NCI-H2029 (cell line): Measurements from ENCODE around the gene COL28A1.
"Not testable (repeated sequence)": the region's sequence is repeated elsewhere in the genome, so short reads cannot be mapped to it uniquely, and the experiment has no call there.

Source experiments
- DNase-seq: peaks from one replicate; lab custom pipeline; 2025; lab: John Stamatoyannopoulos, UW

Gene COL28A1

DNA sequence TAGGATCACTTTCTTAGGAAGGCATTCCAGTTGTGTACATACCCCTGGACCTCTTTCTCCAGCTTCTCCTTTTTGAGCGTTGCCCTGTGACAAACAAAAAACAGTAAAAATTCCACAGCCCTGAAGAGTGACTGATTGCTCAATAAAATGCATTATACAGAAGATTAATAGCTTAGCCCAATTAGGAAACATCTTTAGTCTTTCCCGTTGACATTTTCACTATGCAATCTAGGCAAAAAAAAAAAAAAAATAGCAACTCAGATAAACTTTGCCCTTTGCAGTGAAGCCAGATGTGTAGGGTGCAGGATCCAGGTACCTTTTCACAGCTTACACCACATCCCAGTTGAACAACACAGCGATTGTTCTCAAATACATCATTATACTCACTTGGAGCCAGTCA lies 17.9 kb downstream of the COL28A1 start:
- no peak for DNase-seq

DNA sequence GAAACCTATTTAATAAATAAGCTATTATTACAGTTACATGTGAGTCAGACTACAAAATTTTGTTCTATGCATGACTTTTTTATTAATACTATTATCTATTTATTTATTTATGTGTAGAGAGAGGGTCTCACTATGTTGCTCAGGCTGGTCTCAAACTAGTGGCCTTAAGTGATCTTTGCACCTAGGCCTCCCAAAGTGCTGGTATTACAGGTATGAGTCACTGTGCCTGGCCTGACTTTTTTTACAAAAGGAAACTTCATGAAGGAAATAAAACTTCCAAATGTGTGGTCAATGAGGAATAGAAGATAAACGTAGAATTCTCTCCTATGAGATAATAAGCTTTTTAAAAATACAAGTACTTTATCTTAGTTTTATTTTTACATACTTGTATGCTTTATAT lies 19.0 kb downstream of the COL28A1 start:
- no peak for DNase-seq

DNA sequence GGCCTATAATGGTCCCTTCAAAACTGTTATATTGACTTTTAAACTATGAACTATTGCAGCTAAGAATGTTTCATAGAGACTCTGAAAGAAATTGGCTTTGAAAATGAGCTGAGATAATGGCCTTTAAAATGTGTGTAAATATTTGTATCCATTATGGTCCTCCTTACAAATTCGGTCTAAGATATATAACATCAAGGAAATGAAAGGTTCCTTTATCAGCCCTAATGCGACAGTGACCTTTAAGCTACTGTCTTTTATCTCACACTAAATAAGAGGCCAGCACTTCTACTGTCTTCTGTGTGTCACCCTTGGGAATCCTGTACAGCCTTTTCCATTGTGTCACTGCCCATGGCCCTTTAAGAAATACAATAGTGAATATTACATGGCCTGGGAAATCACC lies 19.5 kb downstream of the COL28A1 start:
- no peak for DNase-seq

GRCh38 chr7:7512861-7513597 lies 22.6 kb downstream of the COL28A1 start:
- DNase-seq = no peak

DNA sequence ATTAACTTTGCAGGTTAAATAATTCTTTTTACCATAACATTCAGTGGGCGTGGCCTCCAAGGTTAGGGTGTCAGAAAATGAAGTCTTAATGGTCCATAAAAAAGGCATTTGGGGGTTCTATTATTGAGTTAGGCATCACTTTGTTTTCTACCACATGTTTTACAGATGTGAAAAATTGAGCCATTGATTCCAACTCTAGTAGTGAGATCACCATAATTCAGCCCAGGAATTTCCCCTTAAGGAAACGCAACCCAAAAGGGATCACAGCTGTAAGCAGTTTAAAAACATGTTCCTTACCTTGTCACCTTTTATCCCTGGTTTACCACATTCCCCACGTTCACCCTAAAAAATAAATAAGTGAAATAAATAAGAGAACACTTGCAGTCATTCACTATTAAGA lies 24.9 kb downstream of the COL28A1 start:
- no peak for DNase-seq

DNA sequence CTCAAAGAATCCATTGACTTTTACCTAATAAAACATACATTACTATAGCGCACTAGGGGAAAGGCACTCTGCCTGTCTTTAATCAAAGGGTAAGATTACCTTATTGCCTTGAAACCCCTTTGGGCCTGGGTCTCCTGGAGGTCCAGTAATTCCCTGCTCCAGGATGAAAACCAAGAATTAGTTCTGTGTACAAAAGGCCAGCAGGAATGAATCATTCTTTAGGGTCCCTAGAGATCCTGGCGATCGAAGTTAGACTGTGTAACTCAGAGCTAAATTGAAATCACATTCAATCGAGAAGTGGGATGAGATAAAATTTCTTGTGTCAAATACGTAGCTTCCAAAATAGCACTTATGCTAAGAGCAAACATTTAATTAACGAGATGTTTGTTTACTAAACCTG lies 29.8 kb downstream of the COL28A1 start:
- DNase-seq = no peak

GRCh38 chr7:7504910-7505704 lies 30.6 kb downstream of the COL28A1 start:
- no peak for DNase-seq

DNA sequence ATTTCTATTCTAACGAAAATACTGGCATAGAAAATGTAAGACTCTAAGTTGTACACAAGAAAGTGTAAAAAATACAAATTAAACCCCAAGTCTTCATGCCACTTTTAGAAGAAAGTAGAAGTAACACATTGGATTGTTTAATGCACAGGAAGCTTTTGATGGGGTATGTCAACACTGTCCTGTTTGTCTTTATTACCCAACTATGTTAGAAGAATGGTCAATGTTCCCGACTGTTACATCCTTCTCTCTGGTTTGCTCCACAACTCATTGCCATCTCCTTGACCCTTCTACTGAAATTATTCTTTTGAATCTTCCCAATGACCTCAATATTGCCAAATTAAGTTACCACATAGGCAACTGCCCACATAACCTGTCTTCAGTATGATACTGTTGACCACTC lies 35.8 kb downstream of the COL28A1 start:
- no peak for DNase-seq

- DNase-seq = no peak
These were observed 36.8 kb downstream of the COL28A1 start for GRCh38 chr7:7498856-7499255.

GRCh38 chr7:7496311-7496710 lies 39.4 kb downstream of the COL28A1 start:
- DNase-seq = no peak

DNA sequence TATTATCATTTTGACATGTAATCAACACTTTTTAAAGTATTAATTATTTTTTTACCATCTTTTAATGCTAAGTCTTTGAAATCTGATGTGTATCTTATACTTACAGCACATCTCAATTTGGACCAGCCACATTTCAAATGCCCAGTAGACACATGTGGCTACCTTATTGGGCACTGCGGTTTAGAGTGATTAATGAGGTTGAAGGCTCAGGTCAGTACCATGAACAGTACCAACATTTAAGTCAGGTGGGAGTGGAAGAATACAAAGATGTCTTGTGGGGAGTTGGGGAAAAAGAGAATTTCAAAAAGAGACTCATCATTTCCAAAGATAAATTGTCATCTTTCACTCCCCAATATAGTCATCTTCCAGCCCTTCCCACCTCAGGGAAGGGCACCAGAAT lies 40.5 kb downstream of the COL28A1 start:
- DNase-seq = no peak

DNA sequence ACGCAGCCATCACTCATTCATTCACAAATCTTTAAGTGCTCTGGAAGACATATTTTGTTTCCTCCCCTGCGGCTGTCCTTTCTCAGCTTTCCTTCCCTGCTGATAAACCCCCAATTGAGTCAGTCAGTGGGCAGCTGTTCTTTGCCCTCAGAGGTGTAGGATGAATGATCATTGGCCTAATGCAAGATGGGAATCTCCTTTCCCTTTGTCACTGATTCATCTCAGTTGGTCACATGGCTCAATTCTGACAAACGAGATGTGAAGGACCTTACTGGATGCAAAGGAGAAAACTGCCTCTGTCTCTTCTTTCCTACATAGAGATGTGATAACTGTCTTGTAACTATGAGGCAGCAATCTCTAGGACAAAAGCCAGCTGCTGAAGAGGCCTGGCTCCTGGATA lies 44.6 kb downstream of the COL28A1 start:
- no peak for DNase-seq

DNA sequence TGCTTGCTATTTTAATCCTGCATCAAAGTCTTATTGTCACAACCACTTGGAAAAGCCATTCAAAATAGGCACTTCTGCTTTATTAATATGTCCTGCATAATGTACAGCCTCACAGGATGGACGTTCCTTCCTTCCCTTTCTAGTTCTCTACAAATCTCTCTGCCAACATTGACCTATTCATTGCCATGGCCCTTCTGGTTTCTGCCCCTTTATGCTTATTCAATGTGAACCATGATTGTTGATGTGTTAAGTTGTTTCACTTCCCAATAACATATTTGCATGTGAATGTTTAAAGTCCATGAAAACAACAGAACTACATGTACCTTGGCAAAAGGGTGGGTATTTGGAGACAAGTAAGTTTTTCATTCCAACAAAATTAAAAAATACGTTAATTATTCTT lies 45.7 kb downstream of the COL28A1 start:
- no peak for DNase-seq

DNA sequence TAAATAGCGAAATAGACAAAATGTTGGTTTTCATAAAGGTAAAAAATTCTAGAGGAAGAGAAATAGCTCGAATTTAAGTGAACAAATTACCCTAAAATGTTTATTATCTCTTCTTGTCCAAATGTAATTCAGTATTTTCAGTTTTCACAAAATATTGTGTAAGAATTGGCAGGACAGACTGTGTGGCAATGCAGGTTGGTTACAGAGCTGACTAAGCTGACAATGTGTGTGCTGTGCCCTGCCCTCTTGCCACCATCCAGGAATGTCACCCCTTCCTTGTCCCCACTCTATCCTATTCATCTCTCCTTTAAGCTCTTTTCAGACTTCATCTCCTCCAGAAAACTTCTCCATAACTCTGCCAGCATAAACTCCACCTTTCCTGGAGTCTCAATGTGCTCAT lies 46.1 kb downstream of the COL28A1 start:
- no peak for DNase-seq

DNA sequence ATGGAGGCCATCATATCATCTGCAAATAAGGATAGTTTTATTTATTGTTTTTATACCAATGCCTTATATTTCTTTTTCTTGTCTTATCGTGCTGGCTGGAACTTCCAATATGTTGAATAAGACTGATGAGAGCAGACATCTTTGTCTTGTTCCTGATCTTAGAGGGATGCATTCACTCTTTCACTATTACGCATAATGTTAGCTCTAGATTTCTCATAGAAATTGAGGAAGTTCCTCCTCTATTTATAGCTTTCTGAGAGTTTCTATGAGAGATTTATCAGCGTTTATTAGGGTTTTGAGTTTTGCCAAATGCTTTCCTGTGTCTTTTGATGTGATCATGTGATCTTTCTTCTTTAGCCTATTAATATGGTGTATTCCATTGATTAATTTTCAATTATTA lies 49.3 kb downstream of the COL28A1 start:
- no peak for DNase-seq

GRCh38 chr7:7484072-7484471 lies 51.6 kb downstream of the COL28A1 start:
- no peak for DNase-seq

- no peak for DNase-seq
These were observed 53.9 kb downstream of the COL28A1 start for GRCh38 chr7:7481802-7482201.

- DNase-seq = no peak
These were observed 56.3 kb downstream of the COL28A1 start for GRCh38 chr7:7479275-7479805.

DNA sequence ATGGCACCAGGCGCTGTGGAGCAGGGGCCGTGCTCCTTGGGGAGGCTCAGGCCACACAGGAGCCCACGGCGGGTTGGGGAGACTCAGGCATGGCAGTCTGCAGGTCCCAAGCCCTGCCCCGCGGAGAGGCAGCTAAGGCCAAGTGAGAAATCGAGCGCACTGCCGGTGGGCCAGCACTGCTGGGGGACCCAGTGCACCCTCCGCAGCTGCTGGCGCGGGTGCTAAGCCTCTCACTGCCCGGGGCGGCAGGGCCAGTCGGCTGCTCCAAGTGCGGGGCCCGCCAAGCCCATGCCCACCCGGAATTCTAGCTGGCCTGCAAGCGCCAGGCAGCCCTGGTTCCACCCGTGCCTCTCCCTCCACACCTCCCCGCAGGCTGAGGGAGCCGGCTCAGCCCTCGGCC lies 57.1 kb downstream of the COL28A1 start:
- DNase-seq = no peak

DNA sequence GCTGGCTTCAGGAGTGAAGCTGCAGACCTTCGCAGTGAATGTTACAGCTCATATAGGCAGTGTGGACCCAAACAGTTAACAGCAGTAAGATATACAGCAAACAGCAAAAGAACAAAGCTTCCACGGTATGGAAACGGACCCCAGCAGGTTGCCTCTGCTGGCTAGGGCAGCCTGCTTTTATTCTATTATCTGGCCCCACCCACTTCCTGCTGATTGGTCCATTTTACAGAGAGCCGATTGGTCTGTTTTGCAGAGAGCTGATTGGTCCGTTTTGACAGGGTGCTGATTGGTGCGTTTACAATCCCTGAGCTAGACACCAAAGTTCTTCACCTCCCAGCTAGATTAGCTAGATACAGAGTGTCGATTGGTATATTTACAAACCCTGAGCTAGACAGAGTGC lies 58.0 kb downstream of the COL28A1 start:
- DNase-seq = not testable (repeated sequence)

- DNase-seq = no peak
These were observed 59.3 kb downstream of the COL28A1 start for GRCh38 chr7:7476381-7476780.

DNA sequence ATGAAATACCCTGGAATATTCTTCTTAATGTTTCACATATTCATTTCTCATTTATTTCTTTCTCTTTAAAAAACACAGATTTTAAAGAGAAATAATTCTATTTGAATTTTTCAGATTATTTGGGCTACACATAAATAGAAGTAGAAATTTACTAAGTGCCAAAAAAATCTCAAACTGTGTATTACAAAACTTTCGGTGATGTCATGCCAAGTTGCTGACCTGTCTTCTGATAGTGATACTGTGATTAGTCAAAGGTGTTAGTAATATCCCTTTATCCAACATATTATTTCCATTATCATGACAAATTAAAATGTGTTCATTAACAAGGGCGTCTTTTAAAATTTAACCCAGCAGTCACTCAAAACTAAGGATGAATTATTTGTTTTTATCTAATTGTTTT lies 60.1 kb downstream of the COL28A1 start:
- DNase-seq = no peak

GRCh38 chr7:7474436-7474835 lies 61.2 kb downstream of the COL28A1 start:
- DNase-seq = no peak
